Right lobe of liver (tissue), 4 donors: ENCODE data around the gene FMO2.

Experiments
- POLR2A ChIP-seq: fragments of 450-650 bp; IDR thresholded peaks from one replicate; pipeline ENCODE4 v1.6.1; 2017; ENCODE audit warnings: antibody characterized with exemption, mild to moderate bottlenecking
- TF ChIP-seq, protein P1 (sequence below), 4 donors: fragments of 200-600 bp in 3 of 4; fragments of 450-650 bp in 1 of 4; IDR thresholded peaks; one replicate each; pipeline versions ENCODE4 v1.5.1 to v1.8.0; 2016 to 2022; ENCODE audit warnings: antibody characterized with exemption in 4 of 4, mild to moderate bottlenecking in 2 of 4
- donor health status: DM: no; HTN: no; CAD: no.
- donor health status: DM: no; HTN: no; CAD: no.
- donor health status: DM: no; HTN: yes; CAD: no.

DNA sequence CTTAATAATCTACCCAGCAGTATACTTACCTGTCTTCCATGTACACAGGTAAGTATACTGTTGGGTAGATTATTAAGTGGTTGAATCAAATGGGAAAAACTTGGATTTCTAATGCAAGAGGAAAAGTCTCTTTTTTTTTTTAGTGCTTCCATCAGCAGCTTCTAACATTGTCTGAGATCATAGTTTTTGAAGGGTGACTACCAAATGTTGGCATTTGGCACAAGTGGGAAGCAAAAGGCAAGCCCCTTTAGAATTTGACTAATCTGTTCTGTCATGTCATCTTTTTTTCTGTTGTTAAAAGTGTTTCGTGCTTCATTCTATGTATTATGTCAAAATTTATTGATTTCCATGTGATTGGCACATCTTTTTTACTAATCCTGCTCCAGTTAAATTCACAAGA is 63.7 kb downstream of the FMO2 start:
- TF ChIP-seq, protein P1, sequence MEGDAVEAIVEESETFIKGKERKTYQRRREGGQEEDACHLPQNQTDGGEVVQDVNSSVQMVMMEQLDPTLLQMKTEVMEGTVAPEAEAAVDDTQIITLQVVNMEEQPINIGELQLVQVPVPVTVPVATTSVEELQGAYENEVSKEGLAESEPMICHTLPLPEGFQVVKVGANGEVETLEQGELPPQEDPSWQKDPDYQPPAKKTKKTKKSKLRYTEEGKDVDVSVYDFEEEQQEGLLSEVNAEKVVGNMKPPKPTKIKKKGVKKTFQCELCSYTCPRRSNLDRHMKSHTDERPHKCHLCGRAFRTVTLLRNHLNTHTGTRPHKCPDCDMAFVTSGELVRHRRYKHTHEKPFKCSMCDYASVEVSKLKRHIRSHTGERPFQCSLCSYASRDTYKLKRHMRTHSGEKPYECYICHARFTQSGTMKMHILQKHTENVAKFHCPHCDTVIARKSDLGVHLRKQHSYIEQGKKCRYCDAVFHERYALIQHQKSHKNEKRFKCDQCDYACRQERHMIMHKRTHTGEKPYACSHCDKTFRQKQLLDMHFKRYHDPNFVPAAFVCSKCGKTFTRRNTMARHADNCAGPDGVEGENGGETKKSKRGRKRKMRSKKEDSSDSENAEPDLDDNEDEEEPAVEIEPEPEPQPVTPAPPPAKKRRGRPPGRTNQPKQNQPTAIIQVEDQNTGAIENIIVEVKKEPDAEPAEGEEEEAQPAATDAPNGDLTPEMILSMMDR (IDR thresholded peaks at IDR 0.05) = no peak
- TF ChIP-seq POLR2A = no peak
